ENCODE data around the gene EARS2.

- TF ChIP-seq CTCF (IDR thresholded peaks at IDR 0.05) (no peak), POLR2A (IDR thresholded peaks at IDR 0.05) (no peak)
These were observed 33.0 kb upstream of the EARS2 start for GRCh38 chr16:23590181-23590580.

All from adrenal gland (tissue), 5 donors.